Panc1 (cell line): Measurements from ENCODE around the gene RPS18.

Experiments used
- POLR2AphosphoS5 ChIP-seq: IDR thresholded peaks from 2 replicates; pipeline ENCODE4 v1.6.1; 2012; ENCODE audit warnings: mild to moderate bottlenecking, low read depth, low read length, moderate library complexity
- SIN3A ChIP-seq: IDR thresholded peaks from 2 replicates; pipeline ENCODE4 v1.6.1; 2012; ENCODE audit warnings: low read depth, mild to moderate bottlenecking, low read length, moderate library complexity, borderline replicate concordance; ENCODE audit not compliant: insufficient read depth
- TF ChIP-seq, protein P1 (sequence below): fragments of 450-650 bp; IDR thresholded peaks from 2 replicates; pipeline ENCODE4 v1.5.1; 2017; ENCODE audit warnings: mild to moderate bottlenecking

DNA sequence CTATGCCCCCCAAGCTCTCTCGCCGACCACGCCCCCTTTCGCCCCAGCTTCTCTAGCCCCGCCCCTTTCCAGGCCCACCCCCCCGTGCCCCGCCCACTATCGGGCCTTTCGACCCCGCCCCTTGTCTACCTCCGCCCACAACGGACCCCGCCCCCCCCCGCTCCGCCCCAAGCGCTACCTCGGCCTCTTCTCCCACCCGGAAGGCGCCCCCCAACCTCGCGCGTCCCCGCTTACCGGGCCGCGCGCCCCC is 45.5 kb downstream of the RPS18 start:
- TF ChIP-seq, protein P1, sequence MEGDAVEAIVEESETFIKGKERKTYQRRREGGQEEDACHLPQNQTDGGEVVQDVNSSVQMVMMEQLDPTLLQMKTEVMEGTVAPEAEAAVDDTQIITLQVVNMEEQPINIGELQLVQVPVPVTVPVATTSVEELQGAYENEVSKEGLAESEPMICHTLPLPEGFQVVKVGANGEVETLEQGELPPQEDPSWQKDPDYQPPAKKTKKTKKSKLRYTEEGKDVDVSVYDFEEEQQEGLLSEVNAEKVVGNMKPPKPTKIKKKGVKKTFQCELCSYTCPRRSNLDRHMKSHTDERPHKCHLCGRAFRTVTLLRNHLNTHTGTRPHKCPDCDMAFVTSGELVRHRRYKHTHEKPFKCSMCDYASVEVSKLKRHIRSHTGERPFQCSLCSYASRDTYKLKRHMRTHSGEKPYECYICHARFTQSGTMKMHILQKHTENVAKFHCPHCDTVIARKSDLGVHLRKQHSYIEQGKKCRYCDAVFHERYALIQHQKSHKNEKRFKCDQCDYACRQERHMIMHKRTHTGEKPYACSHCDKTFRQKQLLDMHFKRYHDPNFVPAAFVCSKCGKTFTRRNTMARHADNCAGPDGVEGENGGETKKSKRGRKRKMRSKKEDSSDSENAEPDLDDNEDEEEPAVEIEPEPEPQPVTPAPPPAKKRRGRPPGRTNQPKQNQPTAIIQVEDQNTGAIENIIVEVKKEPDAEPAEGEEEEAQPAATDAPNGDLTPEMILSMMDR, result no peak
- TF ChIP-seq POLR2AphosphoS5, result no peak
- TF ChIP-seq SIN3A, result no peak
